NT2/D1 (cell line): ENCODE data around the gene APOBEC3H.

ENCODE experiments used
- YY1 ChIP-seq: IDR thresholded peaks from 2 replicates; pipeline ENCODE4 v1.6.1; 2011; ENCODE audit not compliant: insufficient read length, insufficient read depth
- ZNF274 ChIP-seq: IDR thresholded peaks from 2 replicates; pipeline ENCODE4 v1.6.1; 2011; ENCODE audit warnings: mild to moderate bottlenecking, low read depth, low read length

DNA sequence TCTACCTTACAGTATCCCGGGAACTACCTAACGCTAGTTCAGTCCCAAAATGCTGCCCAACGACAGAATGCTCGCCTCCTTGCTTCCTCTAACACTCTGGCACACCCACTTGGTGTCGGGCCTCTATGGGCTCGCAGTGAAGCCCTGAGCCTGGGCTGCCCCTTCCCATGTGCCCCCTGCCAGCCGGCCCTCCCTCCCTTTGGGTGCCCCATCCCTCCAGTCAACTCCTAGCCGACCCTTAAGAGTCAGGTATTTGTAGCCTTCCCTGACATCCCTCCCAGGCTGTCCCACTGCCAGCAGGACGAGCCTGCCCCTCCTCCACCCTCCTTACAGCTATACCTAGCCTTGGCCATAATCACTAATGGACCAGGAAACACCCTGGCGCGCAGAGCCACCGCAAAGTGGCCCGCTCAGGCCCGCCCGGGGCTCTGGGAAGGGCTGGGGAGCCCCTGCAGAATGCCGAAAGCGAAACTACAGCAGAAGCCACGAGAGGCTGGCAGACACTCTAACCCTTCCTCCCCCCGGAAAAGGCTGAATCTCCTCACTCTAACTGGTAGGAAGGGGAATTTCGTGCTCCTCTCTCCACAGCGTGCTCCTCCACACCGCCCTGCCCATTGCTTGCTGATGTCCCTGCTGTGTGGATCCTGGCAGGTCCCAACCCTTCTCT lies 47.2 kb downstream of the APOBEC3H start:
- TF ChIP-seq YY1 (no peak), ZNF274 (no peak)
